ENCODE data around the gene SRCIN1.

The SRCIN1 gene

DNA sequence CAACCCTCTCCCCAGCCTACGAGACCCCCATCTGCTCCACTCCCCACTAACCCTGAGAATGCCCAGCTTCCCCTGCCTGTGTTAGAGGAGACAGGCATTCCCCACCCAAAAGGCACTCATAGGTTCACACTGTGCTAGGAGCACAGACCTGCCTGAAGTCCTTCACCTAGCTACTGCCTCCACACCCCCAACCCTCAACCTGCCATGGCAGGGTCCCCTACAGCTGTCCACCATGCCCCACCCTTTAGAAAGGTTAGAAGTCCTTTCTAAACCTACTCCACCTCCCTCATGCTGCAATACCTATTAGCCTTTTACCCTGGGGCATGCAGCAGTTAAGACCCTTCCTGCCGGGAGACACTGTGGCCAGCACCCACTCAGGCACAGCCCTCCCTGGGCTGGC is 9.1 kb downstream of the SRCIN1 start:
- no peak for DNase-seq

DNA sequence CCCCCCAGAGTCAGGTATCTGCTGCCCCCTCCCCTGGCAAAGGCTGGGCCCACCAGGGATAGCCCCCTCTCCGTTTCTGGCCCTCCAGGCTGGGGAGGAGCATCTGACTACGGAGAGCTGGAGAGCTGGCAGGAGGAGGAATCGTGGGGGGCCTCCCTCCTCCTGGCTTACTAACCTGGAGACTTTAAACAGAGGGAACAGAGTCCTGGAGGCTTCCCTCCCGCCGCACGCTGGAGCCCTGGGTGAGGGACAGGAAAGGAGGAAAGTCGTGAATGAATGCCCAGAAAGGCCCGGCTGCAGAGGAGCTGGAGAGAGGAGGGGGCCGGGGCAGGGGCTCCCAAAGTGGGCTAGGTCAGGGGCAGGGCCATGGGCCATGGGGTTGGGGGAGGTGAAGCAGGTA is 9.9 kb downstream of the SRCIN1 start:
- DNase-seq, result no peak

DNA sequence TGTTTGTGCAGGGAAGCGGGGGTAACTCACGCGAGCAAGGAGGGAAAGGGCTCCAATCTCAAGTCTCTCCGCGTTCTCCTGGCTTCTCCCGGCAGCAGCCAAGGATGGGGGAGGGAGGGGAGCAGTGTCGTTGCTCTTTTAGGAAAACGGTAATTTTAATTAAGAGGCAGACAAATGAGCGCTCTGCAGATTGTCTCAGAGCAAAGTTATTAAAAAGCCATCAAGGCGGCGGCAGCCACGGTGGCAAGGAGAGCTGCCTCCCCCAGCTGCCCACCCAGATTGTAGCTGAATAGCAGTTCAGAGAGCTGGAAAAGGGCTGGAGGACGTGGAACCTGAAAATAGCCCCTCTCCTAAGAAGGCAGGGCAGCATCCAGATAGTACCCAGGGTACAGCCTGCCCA is 11.6 kb downstream of the SRCIN1 start:
- DNase-seq, result no peak

DNA sequence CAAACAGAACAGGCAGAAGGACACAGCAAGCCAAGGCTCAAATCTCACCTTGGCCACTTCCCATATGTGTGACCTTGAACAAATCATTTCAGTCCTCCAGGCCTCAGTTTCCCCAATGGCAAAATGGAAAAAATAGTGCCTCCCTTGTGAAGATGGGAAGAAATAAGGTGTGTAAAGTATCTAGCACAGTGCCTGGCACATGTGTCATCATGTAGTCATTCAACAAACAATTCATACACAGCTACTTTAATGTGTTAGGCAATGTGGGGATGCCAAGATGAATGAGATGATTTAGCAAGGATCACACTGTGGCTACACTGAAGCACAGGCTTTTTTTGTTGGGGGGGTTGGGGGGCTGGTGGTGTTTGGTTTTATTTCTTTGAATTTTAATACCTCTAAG is 13.3 kb downstream of the SRCIN1 start:
- no peak for DNase-seq

DNA sequence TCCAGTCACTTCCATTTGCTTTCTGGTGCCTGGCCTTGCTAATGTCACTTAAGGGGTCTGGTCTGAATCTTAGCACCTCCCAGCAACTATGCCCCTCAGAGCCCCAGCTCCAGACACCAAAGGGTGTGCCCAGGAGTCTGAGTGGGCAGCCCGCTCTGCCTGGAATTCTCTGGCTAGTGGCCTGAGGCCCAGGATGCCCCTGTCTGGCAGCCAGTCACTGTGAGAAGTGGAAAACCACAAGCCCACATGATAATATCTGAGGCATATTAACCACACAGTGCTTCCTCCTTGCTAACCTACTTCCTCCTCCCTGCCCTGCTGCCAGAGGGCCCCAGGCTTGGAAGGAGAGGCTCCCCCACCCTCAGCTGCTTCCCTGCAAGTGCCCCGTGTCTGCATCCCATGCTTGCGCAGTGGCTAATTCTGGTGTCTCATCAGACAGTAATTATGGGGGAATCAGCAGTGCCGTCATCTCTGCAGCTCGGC is 14.0 kb downstream of the SRCIN1 start:
- no peak for DNase-seq

DNA sequence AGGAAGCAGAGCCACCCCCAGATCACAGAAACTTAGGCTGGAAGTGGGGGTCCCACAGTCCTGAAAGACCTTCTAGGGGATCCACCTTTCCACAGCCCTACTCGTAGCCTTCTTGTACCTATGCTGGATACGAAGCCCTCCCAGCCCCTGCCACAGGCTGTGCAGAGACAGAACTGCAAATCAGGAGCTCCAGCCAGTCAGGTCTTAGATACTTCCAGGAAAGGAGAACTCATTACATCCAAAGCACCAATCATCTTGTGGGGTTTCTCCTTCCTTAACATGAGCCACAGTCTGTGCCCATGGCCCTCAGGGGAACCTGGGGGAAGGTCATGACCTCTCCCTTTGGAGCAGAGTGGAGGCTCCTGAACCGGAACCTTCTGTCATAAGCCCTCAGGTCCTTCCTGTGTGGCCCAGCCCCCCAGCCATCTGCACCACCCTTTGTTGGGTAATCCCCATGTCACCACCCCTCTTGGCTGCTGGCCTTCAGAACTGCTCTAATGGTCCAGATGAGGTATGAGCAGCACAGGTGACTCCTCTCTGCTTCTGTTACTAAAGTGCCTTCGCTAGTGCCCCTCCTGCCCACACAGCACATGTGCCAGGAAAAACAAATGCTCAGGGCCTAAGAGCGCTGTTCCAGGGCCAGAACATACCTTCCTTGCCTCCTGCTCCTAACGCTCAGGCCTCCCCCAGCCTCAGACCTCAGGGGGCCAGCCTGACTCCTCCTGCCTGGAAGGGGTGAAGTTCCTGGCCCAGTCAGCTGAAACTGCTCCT is 14.6 kb downstream of the SRCIN1 start:
- no peak for DNase-seq

DNA sequence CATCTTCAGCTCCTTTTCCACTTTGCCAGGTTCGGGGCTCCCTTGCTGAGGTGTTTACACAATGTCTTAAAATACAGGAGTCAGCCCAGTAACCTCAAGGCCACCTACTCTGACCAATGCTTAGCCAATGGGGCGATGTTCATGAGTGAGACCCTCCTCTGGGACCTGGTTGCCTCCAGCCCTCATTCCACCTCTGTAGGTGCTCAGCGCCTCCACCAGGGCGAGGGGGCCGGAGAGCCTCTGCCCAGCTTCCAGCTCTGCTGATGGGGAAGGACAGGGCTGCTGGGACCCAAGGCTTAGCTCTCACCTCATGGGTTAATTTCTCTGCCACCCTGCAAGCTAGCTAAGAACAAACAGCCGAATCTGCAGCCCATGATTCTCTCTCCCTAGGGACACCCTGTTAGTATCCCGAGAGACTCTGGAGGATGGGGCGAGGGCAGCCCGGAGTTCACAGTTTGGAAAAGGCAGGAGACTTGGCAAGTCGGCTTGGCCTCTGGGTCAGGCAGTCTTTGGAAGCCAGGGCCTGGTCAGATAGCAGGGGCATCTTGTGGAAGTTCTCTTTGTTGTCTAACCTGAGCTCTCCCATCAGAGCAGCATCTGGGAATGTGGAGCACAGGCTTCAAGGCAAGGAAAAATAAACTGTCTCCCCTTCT is 16.2 kb downstream of the SRCIN1 start:
- DNase-seq, result no peak

DNA sequence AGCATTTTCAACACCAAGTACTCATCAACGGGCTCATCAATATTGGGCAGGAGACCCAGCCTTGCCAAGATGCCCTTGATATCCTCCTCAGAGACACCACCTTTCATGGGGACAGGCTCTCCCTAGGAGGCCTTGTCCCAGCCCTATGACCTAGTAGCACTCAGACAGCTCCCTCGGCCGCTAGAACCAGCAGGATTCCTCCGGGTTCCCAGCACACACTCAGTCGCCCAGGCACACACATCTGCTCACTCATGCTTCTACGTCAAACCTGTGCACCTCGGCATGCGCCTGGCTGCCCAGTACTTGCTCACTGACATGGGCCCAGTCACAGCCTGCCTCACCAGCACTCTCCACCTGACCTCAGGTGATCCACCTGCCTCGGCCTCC is 17.0 kb downstream of the SRCIN1 start:
- no peak for DNase-seq

DNA sequence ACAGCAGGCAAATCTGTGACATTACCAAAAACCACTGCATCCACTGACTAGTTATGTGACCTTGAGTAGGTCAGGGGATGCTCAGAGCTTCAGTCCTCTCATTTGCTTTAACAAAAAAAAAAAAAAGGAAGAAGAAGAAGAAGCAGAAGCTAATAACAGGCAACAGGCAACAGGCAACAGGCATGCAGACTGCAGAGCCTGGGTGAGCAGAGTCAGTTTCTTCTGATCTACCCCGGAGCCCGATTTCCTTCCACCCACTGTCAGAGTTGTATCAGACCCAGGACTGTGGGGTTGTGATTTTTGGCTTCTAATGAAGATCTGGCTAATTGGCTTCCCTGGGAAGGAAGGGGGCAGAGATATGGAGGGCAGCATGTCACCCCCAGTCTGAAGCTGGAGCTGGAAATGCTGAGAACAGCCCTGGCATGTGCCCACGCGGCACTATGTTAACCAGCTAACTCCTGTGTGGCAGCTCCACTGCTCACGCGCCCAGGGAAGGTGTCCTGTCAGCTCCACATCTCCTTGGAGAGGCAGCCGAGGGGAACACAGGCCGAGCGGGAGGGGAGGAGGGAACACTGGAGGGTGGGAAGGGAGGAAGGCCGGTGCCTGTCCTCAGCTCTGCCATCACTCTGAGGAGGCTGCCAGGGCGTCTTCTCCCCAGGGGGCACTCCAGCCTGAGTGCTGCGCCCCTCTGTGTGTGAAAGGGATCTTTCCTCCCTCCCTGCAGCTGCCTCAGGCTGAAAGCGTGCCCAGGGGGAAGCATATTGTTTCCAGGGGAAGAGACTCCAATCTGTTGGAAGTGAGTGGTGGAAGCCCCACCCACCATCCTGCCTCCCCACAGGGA is 17.6 kb downstream of the SRCIN1 start:
- DNase-seq, result no peak

DNA sequence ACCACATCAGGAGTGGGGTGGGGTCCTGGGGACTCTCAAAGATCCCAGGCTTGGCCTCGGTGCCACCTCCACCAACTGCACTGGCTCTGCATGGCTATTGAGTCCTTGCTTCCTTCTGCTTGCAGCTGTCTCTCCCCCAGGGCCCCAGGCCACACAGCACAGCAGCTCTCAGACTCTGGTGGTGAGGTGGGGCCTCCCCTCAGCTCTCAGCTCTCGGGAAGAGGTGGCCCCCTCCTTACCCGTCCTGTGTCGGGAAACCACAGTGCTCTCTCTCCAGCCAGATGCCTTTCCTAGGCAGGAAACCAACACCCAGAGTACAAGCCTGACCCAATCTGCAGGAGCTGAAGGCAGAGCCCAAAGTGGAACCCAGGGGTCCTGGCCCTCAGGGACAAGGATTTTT is 18.5 kb downstream of the SRCIN1 start:
- no peak for DNase-seq

DNA sequence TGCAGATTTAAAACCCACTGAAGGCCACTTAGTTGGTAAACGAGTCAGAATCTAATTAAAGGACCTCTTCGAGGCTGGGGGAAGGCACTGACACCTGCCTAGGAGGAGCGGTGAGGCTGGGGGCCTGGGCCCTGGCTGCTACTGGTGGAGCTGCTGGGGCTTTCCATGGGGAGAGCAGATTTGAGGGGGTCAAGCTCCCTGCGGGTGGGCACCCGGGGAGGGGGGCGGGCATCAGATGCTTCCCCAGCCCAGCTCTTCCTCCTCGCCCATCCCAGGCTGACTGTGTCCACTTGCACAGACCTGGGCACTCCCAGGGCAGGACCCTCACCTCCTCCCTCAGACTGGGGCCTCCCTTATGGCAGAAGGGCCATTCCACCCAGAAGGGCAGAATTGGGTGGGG is 19.0 kb downstream of the SRCIN1 start:
- no peak for DNase-seq

DNA sequence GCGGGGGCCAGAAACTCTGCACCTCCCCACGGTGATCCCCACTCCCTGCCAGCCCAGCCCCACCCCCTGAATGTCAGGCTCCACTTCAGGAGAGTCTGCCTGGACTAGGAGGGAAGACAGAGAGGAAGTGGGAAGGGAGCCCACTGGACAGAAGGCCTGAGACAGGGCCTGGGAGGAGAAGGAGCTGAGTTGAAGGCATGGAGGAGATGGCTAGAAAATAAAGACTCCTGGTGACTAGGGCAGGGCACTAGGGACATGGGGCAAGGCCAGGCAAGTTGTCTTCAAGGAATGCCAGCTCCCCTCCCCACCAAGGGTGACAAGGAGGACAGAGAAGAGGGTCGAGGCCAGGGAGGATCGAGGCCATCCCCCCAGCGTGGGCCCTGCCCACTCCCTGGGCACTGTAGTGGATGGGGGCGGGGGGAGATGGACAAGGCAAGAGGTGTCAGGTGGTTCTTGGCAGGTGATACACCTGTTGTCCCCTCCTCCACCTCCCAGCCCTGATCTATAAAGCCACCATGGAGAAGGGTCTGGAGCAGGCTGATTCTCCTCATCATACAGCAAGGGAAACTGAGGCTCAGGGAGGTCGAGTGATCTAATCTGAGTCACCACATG is 19.7 kb downstream of the SRCIN1 start:
- DNase-seq, result no peak

DNA sequence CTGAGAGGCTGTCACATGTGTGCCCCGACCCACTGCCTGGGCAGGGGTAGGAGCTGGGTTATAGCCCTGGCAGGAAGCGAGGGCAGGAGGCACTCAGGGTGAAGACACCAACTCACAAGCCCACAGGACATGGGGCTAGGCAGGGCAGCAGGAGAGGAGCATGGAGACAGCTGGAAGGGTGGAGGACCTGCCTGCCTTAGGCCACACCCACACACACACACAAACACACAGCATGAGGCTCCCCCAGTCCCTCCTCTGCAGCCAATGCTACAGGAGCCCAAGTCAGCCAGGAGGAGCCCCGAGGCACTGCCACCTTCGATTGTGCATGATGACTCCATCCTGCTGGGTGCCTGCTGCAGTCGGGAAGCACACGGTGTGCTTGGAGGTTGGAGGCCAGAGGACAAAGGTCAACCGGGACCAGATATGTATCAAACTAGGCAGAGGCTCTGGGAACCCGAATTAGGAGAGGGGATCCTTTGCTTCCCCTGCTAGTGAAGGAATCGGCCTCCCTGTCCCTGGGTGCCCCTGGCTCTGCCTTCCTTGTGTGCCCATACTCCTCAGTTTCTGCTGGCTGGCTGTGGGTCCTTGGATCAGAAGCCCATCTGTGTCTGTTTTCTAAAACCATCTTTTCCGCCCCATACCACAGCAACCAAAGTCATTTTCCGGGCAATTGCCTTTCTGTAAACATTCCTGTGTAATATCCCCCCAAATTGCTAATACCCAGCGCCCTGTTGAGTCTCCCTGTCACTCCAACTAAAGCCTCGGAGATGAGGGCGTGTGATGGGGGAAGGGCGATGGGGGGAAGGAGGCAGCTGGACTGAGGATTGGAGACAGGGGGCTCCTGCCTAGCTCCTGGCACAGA is 20.5 kb downstream of the SRCIN1 start:
- DNase-seq, result no peak

DNA sequence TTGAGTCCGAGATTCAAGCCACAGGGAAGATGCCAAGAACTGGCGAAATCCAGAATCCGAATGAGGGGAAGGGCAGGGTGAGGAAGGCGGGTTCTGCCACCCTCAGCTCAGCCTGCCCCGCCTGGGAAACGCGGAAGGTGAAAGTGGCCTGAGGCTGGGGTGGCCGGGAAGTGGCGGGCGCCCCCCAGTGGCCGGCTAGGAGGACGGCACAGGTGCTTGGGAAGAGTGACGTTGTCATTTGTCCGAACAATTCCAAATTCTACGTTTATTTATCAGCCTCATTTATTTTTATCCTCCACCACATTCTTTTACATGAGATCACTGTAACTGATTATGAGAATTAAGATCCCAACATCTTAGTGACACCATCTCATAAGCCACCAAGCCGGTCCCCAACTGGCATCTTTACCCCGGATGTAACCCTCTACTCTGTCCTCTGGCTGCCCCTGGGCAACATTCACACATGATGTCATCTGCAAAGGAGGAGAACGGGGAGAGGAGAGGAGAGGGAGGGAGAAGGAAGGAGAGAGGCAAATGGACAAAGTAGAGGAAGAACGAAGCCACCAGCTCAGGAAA is 21.3 kb downstream of the SRCIN1 start:
- DNase-seq, result peak in 5 of 6 experiments; percentile 40 to 62 (median 46)

DNA sequence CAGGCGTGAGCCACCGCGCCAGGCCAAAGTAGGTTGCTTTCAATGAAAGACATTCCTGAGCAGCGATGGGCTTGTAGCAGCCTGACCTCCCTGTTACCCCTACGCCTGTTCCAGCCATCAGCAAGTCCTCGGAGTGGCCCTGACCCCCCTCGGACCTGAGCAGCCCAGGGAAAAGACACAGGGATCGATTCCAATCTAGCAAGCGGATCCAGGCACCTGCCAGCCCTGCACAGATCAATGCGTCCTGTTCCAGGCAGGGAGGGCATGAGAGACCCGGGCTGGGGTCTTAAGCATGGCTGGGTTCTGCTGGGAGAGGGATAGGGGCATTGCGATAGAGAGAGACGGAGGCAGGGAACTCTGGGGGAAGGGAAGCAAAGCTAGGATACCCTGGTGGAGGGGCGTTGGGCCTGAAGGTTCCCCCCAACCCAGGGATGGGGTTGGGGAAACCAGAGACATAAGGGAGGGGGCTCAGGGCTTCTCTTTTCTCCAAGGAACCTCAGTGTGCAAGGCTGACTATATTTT is 21.9 kb downstream of the SRCIN1 start:
- no peak for DNase-seq

DNA sequence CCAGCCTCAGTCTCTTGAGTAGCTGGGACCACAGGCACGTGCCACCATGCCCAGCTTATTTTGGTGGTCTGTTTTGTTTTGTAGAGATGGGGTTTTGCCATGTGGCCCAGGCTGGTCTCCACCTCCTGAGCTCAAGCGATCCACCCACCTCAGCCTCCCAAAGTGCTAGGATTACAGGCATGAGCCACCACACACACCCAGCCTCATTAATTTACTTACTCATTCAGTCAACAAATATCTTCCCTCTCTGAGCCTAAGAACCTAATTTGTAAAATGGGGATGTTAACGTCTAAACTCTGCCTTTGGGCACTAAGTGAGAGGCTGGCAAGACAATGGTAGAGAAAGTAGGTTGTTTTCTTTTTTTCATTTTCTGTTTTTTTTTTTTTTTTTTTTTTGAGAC is 22.6 kb downstream of the SRCIN1 start:
- DNase-seq, result no peak

DNA sequence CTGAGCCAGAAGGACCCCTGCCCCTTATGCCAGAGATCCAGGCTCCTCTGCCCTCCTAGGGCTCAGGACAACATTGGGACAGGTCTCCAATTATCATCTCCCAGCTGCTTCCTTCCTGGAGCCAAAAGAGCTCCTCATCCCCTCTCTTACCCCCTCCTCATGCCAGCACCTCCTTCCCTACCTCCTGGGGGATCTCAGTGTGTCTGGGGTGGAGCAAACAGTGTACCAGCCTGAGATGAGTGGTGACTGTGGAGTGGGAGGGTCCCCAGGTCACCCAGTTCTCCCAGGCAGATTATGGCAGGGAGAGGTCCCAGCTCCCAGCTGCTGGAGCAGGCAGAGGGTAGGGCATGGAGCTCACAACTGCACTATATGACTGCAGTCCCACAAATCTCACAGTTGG is 23.7 kb downstream of the SRCIN1 start:
- no peak for DNase-seq

DNA sequence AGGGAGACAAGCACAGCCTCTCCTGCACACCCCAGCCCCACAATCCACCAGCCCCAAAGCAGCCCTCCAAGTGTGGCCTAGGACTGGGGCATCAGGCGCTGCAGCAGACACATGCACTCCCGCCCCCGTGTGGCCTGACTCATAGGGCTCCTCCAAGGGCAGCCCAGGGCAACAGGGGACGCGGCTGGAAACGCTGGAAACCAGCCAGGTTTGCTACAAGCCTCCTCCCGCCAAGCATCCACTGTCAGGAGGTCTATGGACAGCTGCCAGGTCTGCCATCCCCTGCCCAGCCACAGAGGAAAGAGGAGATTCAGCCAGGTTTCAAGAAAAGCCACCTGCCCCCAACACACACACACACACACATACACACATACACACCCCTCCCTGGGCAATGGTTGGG is 25.8 kb downstream of the SRCIN1 start:
- no peak for DNase-seq

DNA sequence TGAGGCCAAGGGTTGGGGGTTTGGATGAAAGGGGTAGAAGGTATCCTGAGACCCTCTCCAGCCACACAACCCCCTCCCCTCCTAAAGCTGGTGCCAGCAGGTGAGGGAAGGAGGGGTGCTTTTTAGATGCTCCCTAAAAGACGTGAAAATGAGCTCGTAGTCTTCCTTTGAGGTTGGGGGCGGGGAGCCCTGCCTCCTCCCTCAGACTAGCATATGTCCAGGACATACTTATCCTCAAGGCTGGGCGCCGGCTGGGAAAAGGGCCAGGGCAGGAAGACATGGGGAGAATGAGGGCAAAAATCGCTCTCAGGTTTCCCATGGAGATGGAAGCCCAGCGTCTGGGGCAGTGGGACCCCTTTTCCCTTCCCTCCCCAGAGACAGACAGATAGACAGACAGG is 26.7 kb downstream of the SRCIN1 start:
- DNase-seq, result no peak

DNA sequence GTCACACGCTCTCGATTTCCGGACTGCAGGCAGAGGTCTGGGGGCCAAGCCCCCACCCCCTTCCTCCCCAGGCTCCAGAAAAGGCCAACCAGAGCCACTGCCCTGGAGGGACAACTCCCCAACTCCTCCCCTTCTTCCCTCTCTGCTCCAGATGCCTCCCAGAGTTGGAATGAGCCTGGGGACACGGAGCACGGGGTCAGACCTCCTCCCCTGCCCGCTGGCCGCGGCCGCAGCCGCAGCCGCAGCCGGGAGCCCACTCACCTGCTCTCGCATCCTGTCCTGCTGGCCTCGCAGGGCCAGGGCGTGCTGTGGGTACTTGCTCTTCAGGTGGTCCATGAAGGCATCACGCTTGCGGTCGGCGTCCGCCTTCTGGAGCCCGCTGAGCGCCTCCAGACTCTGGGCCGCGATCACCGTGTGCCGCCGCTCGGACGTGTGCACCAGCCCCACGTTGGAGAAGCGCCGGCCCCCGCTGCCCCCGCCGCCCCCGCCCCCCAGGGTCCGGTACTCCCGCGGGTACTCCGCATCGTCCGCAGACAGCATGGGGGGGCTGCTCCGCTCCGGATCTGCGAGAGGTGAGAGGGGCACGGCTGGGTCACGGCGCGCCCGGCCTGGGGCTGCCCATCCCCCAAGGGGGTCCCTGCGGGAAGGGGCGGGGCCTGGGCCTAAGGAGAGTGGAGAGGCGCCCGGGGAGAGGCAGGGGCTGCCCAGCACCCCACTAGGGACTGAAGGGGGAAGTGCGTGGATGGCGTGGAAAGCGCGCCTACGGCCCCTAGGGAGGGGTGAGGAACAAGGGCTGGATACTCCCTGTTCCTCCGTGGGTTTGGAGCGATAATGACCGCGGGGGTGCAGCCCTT is 27.3 kb downstream of the SRCIN1 start:
- no peak for DNase-seq
